ENCODE data around the gene DCAF12L2. TPM values are rescaled to one million over a fixed set of nuclear protein-coding genes. Genes with fewer than 3 reads are reported as not detected.
A peak's percentile ranks its signal among the peaks of the same experiment; 100 is the strongest.

The DCAF12L2 gene
- total RNA-seq, 4 donors from 2014 or later: 0.66 to 1.4 (median 1.0) TPM; not detected in 1

GRCh38 chrX:126165401-126165720, 728 bp downstream of the DCAF12L2 start:
- Histone ChIP-seq H3K4me3 (peak overlapping the region; percentile 48 to 61 (median 50)), H3K27ac (replicated peaks in 1 of 4) (no peak overlapping the region), H3K9me3 (no peaks in the 10 kb centered on the region), H3K27me3 (no peaks in the 10 kb centered on the region), H3K4me1 (peaks cover 0 to 4% (median 2%) of the 10 kb centered on the region in 4 donors), H3K36me3 (no peaks in the 10 kb centered on the region)
- intact Hi-C loops (cut with DNase I): no loop called here
- TF ChIP-seq POLR2A (IDR thresholded peaks at IDR 0.05; ENCODE audit: low read depth) (no peak), CTCF (IDR thresholded peaks at IDR 0.05) (no peak), EP300 (IDR thresholded peaks at IDR 0.05) (no peak)
- WGBS: 63% methylated on average over 3 of the region's 24 CpGs
- DNase-seq (ENCODE audit: extremely low spot score): no peak

- Histone ChIP-seq H3K4me3 (no peak overlapping the region), H3K4me1 (peaks cover 0 to 4% (median 2%) of the 10 kb centered on the region in 4 donors), H3K36me3 (no peaks in the 10 kb centered on the region), H3K27ac (replicated peaks in 1 of 4) (no peak overlapping the region), H3K9me3 (no peaks in the 10 kb centered on the region), H3K27me3 (no peaks in the 10 kb centered on the region)
- intact Hi-C loops (cut with DNase I): no loop called here
- no peak for DNase-seq (ENCODE audit: extremely low spot score)
- WGBS: 90% methylated on average over 8 of the region's 37 CpGs
- TF ChIP-seq POLR2AphosphoS5 (IDR thresholded peaks at IDR 0.05) (no peak), CTCF (IDR thresholded peaks at IDR 0.05) (no peak), EP300 (IDR thresholded peaks at IDR 0.05) (no peak), POLR2A (IDR thresholded peaks at IDR 0.05; ENCODE audit: low read depth) (no peak)
Observed at GRCh38 chrX:126164689-126165400, 1.2 kb downstream of the DCAF12L2 start.

- no peak for DNase-seq (ENCODE audit: extremely low spot score)
- Histone ChIP-seq H3K27ac (replicated peaks in 1 of 4) (no peak overlapping the region), H3K36me3 (no peaks in the 10 kb centered on the region), H3K9me3 (no peaks in the 10 kb centered on the region), H3K4me3 (no peak overlapping the region), H3K4me1 (peaks cover 0 to 4% (median 2%) of the 10 kb centered on the region in 4 donors), H3K27me3 (no peaks in the 10 kb centered on the region)
- 81% methylated on average over 9 of the region's 9 CpGs for WGBS
- TF ChIP-seq EP300 (IDR thresholded peaks at IDR 0.05): no peak
- TF ChIP-seq POLR2AphosphoS5 (IDR thresholded peaks at IDR 0.05): no peak
- TF ChIP-seq CTCF (IDR thresholded peaks at IDR 0.05): no peak
- no peak for TF ChIP-seq POLR2A (IDR thresholded peaks at IDR 0.05; ENCODE audit: low read depth)
- intact Hi-C loops (cut with DNase I): no loop called here
Observed at GRCh38 chrX:126164226-126164625, 1.9 kb downstream of the DCAF12L2 start.

GRCh38 chrX:126141014-126141413, 25.1 kb downstream of the DCAF12L2 start:
- Histone ChIP-seq H3K36me3 (no peaks in the 10 kb centered on the region), H3K4me1 (no peaks in the 10 kb centered on the region), H3K4me3 (no peak overlapping the region), H3K9me3 (peaks cover 0 to 9% (median 0%) of the 10 kb centered on the region in 4 donors), H3K27me3 (no peaks in the 10 kb centered on the region), H3K27ac (replicated peaks in 1 of 4) (no peak overlapping the region)
- 42% methylated on average over 2 of the region's 2 CpGs for WGBS
- no peak for TF ChIP-seq EP300 (IDR thresholded peaks at IDR 0.05)
- no peak for TF ChIP-seq POLR2A (IDR thresholded peaks at IDR 0.05; ENCODE audit: low read depth)
- TF ChIP-seq CTCF (IDR thresholded peaks at IDR 0.05): no peak
- no peak for TF ChIP-seq POLR2AphosphoS5 (IDR thresholded peaks at IDR 0.05)
- no peak for DNase-seq (ENCODE audit: extremely low spot score)
- intact Hi-C loops (cut with DNase I): no loop called here

- DNase-seq (ENCODE audit: extremely low spot score): no peak
- H3K27me3 ChIP-seq: no peaks in the 10 kb centered on the region
- no peaks in the 10 kb centered on the region for H3K4me1 ChIP-seq
- H3K27ac ChIP-seq (replicated peaks in 1 of 4): no peak overlapping the region
- H3K36me3 ChIP-seq: no peaks in the 10 kb centered on the region
- peaks cover 0 to 4% (median 0%) of the 10 kb centered on the region in 4 donors for H3K9me3 ChIP-seq
- no peak for TF ChIP-seq CTCF (IDR thresholded peaks at IDR 0.05)
- TF ChIP-seq POLR2AphosphoS5 (IDR thresholded peaks at IDR 0.05): no peak
- TF ChIP-seq EP300 (IDR thresholded peaks at IDR 0.05): no peak
- no peak for TF ChIP-seq POLR2A (IDR thresholded peaks at IDR 0.05; ENCODE audit: low read depth)
- intact Hi-C loops (cut with DNase I): no loop called here
- H3K4me3 ChIP-seq: no peak overlapping the region
- 40% methylated on average over 1 of the region's 1 CpG for WGBS
Observed at GRCh38 chrX:126137899-126138298, 28.2 kb downstream of the DCAF12L2 start.
